Hematopoietic multipotent progenitor cell treated with erythropoietin and hydrocortisone succinate and interleukin-3 and kit ligand, for 8 days (in vitro differentiated cells): ENCODE data around the gene OR2T3.
"Not testable (repeated sequence)": the region's sequence is repeated elsewhere in the genome, so short reads cannot be mapped to it uniquely, and the experiment has no call there.

Experiments used
- DNase-seq: peaks from one replicate; pipeline ENCODE4 v3.0.0-alpha.2; 2015

The OR2T3 gene, protein sequence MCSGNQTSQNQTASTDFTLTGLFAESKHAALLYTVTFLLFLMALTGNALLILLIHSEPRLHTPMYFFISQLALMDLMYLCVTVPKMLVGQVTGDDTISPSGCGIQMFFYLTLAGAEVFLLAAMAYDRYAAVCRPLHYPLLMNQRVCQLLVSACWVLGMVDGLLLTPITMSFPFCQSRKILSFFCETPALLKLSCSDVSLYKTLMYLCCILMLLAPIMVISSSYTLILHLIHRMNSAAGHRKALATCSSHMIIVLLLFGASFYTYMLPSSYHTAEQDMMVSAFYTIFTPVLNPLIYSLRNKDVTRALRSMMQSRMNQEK

DNA sequence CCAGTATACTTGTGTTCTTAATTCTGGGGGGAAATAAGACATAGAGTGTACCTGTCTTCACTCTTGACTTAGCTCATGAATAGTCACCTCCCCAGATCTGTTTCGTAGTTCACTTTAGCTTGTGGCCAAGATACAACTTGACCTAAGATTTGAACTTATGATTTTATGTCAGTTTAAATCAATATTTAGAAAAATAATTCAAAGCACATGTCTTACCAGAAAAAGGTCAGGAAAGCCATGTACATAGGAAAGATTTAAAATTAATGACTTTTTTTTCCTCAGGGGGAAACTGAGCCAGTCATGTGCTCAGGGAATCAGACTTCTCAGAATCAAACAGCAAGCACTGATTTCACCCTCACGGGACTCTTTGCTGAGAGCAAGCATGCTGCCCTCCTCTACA is at the start of gene OR2T3:
OR2T3 (plus strand) TSS at position 301 of the 400 bp plus-strand sequence; CDS start at position 301, 0 bp downstream.
- DNase-seq = not testable (repeated sequence)

DNA sequence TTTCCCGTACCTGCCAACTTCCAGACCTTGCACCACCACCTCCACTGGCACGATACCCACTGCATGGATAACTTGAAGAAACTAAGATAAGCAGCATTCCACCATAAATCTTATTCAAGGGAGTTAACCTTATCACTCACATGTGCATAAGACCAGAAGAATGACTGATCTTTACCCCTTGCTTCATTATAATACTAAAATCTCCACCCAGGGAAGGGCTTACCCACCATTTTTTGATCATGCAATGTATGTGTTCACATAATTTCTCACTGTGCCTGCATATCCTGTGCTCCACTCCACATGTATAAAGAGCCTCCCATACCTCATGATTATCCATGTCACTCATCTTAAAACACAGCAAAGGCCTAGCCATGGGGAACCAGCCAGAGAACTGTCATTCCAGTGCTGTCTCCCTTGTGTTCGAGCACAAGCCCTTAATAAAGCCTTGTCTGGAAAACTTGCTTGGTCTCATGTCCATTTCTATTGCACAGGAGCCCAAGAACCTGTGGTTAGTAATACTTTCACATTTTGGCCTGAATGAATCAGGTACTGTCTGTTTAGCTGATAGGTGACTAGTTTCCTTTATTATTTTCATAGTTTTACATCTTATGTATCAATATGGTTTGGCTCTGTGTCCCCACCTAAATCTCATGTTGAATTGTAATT is 45.5 kb upstream of the OR2T3 start:
- not testable (repeated sequence) for DNase-seq

DNA sequence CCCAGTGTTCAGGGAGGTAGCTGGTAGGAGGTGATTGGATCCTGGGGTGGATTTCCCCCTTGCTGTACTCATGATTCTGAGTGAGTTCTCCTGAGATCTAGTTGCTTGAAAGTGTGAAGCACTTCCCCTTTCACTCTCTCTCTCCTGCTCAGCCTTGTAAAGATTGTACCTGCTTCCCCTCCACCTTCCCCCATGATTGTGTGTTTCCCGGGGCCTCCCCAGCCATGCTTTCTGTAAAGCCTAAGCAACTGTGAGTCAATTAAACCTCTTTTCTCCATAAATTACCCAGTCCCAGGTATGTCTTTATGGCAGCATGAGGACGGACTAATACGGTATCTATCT is 45.0 kb upstream of the OR2T3 start:
- not testable (repeated sequence) for DNase-seq

DNA sequence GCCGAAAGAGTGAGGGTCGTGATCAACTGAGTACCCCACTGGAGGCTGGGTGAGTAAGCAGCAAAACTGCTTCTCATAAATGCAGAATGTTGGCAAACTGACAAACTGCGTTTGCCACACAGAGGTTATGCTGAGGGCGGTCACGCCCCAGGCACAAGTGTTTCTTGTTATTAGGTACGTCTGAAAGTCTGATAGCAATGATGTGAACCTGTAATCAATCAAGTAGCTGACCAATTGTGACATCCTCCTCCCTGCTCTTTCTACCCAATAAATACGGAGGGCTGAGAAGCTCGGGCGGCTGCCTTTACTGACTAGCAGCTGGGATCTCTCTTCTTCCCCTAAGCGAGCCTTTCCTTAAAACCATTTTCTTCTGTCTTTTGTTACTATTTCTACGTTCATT is 41.5 kb upstream of the OR2T3 start:
- DNase-seq = not testable (repeated sequence)

DNA sequence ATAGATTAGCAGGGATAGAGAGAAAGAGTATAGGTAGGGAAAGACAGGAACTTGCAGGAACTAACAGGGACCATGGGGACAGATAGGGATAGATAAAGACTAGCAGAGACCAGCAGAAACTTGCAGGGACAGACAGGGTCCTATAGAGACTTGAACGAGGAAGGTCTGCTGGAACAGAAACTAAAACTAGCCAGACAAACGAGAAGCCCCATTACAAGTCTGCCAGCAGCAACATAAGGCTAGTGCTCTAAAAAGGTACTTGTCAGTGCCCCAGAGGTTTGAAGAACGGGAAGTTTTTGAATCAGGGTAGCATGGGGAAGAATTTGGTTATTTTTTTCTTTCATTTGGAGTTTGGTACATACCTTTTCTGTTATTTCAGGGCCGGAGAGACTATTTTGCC is 41.0 kb upstream of the OR2T3 start:
- not testable (repeated sequence) for DNase-seq

DNA sequence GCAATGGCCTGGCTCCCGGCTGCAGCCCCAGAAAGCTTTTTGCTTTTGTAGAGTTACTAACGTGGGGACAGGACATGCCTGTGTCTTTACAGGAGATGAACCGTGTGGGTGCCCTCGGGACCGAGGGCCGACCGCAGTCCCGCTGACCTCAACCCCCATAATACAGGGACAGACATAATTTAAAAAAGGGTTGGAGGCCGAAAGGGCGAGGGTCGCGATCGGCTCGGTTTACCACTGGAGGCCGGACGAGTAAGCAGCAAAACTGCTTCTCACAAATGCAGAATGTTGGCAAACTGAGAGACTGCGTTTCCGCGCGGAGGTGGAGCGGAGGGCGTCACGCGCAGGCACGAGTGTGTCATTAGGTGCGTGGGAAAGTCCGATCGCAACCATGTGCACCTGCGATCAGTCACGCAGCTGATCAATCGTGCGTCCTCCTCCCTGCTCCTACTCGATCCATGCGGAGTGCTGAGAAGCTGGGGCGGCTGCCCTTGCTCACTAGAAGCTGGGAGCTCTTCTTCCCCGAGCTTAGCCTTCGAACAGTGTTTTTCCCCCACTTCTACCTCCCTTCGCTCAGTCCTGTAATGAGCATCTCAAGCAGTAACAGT is 39.2 kb upstream of the OR2T3 start:
- DNase-seq = not testable (repeated sequence)

DNA sequence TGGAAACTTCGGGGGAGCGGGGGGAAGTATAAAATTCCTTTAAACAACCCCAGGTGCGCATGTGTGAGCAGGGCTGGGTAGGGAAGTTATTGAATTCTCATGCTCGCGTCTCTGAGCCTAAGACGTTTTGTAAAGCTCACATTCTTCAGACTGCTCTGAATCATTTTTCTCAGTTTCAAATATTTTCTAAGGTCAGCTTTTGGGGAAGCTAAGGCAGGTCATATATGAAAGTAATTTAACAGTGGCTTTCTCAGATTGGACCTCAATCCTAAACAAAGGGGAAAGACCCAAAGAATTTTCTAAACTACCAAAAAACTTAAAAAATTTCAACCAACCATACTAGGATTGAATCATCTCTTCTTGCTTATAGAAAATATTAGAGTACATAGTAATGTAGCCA is 38.2 kb upstream of the OR2T3 start:
- DNase-seq = not testable (repeated sequence)

DNA sequence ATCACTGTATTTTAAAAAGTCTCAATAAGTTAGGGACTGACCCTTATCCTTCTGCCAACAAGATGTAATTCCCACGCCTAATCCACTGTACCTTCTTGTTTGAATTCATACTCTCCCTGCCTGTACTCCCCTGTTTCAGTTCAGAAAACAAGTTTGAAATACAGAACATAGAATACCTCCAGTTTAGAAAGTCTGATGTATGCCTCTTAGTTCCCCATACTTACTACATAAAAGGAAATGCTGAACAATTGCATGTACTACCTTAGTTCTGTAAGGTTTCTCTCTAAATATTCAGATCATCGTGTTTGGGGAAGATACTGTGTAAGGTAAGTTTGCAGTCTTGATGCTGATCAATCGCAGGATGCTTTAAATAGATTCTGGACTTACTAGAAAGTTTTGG is 36.8 kb upstream of the OR2T3 start:
- DNase-seq = not testable (repeated sequence)

DNA sequence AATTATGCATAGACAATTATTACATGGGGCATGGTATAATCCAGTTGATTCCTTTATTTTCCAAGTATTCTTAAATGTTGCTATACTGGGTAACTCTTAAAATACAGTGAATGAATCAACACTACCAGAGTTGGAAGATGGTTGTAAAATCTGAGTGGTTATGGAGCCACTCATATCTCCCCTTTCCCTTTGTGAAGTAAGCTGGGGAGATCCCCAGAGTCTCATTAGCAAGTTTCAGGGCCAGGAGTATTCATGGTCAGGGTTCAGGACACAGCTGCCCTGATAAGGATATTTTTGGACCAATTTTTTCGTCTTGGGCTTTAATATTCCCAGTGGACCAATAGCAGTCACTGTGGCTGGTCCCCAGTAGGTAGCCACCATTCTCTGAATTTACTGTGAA is 34.5 kb upstream of the OR2T3 start:
- DNase-seq = not testable (repeated sequence)

DNA sequence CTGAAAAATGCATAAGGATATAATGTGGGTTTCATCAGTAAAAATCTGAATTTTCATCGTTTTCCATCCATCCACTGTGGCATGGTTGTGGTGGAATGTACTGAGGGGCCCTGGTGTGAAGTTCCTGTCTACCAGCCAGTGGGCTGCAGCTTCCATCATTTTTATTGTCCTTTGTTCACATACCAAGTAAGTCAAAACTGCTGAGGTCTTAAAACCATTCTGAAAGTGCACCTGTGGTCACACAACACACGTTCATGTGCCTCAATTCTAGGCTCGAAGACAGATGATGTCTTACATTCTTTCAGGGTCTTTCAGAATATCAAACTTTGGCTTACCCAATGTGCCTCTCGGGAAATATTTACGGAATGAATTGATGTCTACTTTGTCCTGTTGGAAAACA is 33.9 kb upstream of the OR2T3 start:
- DNase-seq = not testable (repeated sequence)

DNA sequence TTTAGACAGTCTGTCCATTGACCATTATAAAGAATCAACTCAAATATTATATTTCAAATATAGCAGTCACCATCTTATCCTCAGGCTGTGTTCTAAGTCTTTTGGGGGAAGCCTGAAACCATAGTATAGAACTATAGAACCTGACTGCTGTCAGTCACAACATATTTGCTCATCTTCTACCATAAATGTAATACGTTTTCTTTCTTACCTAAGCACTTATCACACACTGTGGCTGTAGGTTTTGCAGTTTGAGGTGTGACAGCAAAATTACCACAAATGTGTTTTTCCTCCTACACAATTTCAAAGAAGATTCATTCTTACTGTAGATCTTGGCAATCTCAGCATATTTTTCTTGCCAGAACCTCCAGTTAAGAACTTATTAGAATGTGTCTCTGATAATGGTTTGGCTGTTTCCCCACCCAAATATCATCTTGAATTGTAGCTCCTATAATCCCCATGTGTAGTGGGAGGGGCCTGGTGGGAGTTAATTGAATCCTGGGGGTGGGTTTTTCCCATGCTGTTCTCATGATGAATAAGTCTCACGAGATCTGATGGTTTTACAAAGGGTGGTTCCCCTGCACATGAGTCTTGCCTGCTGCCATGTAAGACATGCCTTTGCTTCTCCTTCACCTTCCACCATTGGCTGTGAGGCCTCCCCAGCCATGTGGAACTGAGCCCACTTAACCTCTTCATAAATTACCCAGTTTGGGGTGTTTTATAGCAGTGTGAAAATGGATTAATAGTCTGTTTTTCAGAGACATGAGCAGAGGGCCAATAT is 30.5 kb upstream of the OR2T3 start:
- DNase-seq = not testable (repeated sequence)

DNA sequence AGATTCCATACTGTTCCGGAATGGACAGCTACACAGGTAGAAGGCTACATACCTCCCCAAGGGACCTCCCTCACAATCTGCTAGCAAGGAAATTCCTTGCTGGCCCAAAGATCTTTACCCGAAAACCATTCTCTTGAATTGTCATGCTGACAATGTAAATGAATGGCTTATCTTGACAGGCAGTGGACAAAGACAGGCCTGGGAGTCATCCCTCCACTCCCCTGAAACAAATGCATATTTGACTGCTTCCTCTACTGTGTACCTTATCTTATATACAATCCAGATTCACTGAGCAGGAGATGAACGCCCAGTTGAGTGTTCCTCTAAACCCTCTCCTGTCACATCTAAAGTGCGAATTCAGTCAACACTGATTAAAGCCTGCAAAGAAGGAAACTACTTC is 28.5 kb upstream of the OR2T3 start:
- not testable (repeated sequence) for DNase-seq

DNA sequence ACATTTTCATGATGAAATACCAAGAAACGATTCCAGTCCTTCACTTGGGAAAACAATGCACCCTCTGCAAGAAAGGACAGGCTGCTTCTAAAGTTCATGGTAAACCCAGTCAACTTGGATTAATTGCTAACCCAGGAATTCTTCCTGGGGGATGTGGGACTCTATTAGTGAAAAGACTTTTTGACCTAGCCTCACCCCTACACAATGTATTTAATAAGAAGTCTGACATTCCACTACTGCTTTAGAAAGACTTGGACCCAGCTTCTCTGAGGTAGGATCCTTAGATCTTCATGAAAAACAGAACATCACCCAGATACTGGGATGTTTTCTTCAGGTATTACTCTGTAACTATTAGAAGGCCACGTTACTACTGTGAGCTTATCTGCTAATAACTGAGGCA is 27.8 kb upstream of the OR2T3 start, which contains the start of gene OR2T2:
OR2T2 (plus strand) TSS at position 239 of the 400 bp plus-strand sequence. CDS start 7,161 bp downstream, outside the sequence.
- not testable (repeated sequence) for DNase-seq

DNA sequence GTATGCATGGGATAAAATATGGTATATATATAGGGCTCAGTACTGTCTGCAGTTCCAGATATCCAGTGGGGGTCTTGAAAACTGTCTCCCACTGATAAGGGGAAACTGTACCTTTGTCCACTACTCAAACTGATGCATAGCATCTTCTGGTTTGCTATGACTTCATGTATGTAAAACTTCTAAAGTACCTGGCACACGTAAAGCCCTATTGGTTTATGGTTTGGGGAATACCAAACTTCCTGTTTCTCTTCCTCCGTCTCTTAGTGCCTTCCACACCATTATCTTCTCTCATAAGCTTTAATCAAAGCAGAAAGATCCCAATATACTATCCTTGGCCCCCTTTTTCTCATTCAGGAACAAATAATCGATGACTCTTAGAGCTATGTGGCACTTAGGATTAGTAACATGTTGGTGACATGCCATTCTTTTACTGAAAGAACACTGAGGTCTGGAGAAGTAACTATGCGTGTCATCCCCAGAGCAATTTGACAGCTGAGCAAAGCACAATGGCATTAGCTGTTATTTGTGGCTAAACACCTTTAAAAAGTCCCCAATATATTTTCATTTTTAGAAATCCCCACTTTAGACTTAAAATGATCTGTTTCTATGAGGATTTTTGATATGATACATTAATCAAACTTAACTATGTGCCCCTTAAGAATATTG is 24.6 kb upstream of the OR2T3 start:
- not testable (repeated sequence) for DNase-seq

DNA sequence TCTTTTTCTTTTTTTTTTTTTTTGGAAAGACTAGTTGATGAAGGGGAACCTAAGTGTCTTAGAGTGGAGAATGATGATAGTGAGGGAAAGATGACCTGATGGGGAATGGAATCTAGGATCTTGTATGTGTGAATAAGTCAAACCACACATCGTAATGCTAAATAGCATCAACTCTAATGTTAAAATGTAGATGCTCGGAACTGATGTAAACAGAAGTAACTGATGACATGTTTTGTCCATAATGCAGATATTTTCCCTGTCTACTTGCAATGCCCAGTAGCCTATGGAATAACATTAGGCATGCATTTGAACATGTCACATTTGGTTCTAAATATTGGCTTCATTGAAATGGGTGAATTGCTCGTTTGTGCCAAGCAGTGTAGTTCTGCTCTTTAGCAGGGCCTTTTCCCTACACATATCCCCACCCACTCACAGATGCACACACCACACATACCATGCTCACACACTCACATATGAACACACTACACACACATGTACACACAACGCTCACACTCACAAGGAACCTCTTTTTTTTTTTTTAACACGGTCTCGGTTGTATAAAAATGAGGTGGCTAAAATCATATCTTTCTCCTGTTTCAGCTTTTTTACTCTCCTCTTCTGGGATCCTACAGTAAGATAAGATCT is 23.2 kb upstream of the OR2T3 start:
- DNase-seq = not testable (repeated sequence)

DNA sequence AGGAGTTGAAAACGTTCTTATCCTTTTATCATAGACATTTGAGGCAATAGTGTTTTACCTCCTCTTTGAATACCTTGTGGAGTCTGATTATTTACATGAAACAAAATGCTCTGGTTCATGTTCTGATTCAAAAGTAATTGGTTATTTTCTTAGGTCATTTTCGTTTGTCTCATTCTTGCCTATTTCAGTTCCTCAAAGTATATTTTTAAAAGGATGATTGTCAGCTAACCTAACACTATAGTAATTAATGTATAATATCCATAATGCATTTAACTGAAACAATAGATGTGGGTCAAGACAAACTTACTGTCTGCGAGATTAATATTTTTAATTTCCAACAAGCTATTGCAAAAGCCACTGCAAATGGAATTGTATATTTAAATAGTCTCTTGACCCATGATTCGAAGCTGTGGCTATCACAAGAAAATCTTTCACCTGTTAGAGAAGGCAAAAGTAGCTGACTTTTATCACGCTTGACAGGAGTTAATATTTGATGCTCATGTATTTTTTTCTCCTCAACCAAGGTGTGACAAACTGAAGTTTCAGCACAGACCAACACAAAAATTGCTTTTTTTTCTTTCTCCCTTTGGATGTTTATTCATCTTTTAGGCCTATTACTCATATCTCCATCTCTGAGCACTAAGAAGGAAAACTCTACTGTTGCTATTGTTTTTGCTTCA is 22.5 kb upstream of the OR2T3 start:
- DNase-seq = not testable (repeated sequence)

DNA sequence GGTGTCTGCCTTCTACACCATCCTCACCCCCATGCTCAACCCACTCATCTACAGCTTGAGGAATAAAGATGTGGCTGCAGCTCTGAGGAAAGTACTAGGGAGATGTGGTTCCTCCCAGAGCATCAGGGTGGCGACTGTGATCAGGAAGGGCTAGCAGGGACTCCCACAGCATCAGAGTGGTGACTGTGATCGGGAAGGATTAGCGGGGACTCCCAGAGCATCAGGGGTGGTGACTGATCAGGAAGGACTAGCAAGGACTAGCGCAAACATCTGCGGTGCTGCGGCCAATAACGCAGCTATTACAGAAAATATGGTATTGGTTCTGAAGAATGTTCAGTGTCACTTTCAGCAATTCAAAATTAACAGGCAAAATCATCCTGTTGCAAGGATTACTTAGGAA is 19.5 kb upstream of the OR2T3 start:
- DNase-seq = not testable (repeated sequence)

DNA sequence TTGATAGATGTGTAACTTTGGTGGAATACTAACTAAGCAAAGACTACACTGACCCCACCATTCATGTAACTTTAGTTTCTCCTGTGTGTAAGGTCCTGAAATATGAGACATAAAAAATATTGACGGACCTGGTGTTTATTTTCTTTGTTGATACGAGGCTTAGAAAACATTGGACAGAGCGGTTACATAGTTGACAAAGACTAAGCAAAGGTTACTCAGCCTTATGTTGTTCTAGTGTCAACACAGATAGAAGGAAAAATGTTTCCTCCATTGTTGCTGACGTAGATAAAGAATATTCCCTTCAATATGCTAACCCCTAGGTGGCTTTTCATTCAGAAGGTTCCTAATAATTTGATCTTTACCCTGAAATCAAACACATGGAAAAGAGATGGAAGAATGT is 18.1 kb upstream of the OR2T3 start:
- DNase-seq = not testable (repeated sequence)

DNA sequence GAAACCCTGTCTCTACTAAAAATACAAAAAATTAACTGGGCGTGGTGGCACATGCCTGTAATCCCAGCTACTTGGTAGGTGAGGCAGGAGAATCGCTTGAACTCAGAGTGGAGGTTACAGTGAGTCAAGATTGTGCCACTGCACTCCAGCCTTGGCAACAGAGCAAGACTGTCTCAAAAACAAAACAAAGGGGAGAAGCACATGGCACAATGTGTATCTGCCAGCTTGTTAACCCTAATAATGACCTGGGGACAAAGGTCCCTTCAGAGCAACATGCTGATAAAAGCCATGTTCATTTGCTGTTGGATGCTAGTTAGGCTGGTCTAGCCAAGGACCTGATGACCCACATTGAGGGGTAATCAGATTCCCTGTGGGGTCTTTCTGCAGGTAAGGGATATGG is 16.5 kb upstream of the OR2T3 start:
- DNase-seq = not testable (repeated sequence)

DNA sequence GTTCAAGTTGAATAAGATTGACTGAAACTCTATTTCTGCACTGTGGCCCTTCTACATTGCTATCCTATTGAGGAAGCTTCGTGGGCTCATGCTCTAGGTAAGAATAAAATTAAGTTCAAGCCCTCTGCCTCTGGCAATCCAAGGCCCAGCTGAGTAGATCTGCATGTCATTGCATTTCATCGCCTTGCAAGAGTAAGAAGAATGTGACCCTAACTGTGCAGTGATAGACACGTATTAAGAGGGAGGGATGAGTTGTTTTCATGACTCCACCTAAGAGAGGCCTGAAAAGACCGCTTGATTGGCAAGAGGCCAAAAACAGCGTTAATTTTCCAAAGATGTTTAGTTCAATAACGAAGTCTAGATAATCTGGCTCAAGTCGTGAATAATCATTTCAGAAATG is 14.0 kb upstream of the OR2T3 start:
- DNase-seq = not testable (repeated sequence)

DNA sequence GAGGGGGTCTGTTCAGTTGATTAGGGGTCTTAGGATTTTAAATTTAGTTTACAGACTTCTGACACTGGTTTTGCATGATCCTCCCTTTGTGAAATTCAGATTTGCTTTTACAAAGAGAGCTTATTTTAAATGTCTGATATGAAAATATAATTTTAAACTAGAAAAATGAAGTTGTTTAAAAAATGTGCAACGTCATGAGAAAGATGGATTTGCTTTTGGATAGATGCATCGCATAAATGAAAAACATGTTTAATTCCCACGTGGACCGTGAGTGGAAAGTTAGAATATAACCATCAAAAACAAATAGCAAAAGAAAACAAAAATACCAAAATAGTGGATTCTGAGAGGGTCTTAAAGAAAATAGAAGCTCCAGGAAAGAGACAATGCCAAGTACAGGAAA is 2.0 kb upstream of the OR2T3 start:
- no peak for DNase-seq
